Ovary (tissue), 9 donors: ENCODE results near the gene PLXNA4. TPM values are rescaled to one million over a fixed set of nuclear protein-coding genes. Genes with fewer than 3 reads are reported as not detected.

Experiments
- DNase-seq, 5 donors: peaks; one replicate each; pipeline ENCODE4 v3.0.0-alpha.2; 2019 to 2020
- H3K27ac ChIP-seq, 2 donors: fragments of 200-600 bp; one replicate each; pipeline versions ENCODE4 v1.5.1 to v1.8.0; 2019 to 2022
- H3K27me3 ChIP-seq: fragments of 200-600 bp; one replicate; pipeline ENCODE4 v1.8.0; 2022
- H3K36me3 ChIP-seq: fragments of 200-600 bp; sonication (generic); one replicate; pipeline ENCODE4 v1.5.1; 2019
- H3K4me1 ChIP-seq: one replicate; pipeline ENCODE4 v1.8.1; 2013; ENCODE audit warnings: mild to moderate bottlenecking, moderate library complexity; ENCODE audit not compliant: insufficient read depth
- H3K4me3 ChIP-seq: fragments of 200-600 bp; sonication (generic); one replicate; pipeline ENCODE4 v1.5.1; 2017
- H3K9me3 ChIP-seq, 2 donors: fragments of 200-600 bp in 1 of 2; sonication (generic) in 1 of 2; one replicate each; pipeline versions ENCODE4 v1.5.1 to v1.8.1; 2013 to 2019; ENCODE audit warnings: mild to moderate bottlenecking in 1 of 2, moderate library complexity in 1 of 2
- CTCF ChIP-seq, 3 donors: fragments of 450-650 bp in 2 of 3; fragments of 200-600 bp in 1 of 3; IDR thresholded peaks; one replicate each; pipeline versions ENCODE4 v1.5.1 to v1.8.0; 2016 to 2022; ENCODE audit warnings: antibody characterized with exemption in 3 of 3, mild to moderate bottlenecking in 1 of 3
- EP300 ChIP-seq: sonication (generic); formaldehyde crosslinking; IDR thresholded peaks from one replicate; pipeline ENCODE4 v1.6.1; 2017; ENCODE audit warnings: antibody characterized with exemption
- POLR2A ChIP-seq: fragments of 450-650 bp; IDR thresholded peaks from one replicate; pipeline ENCODE4 v1.6.1; 2017; ENCODE audit warnings: antibody characterized with exemption, mild to moderate bottlenecking, moderate library complexity
- WGBS, 3 donors: extraction: QIAGEN DNeasy Blood & Tissue Kit in 1 of 3; methylation state at CpG; one replicate each; pipeline versions ENCODE4 v1.1.5 to v1.1.7; 2013 to 2017; 5-methylcytosine and 5-hydroxymethylcytosine counted together
- intact Hi-C, 4 donors: fragments of 100-400 bp; cut with DNase I; formaldehyde crosslinking; loops; one replicate each; pipeline versions ENCODE4 v1.11.0 to v1.15.1; 2022 to 2023
- polyA plus RNA-seq, 2 donors: library from polyadenylated mRNA; stranded (reverse); fragments of 200-250 nt in 1 of 2; fragments of 350-450 nt in 1 of 2; fragmentation: Illumina TruSeq in 1 of 2; extraction: RNeasy Lipid Tissue Mini Kit (QIAGEN cat#74804) in 1 of 2; gene quantifications; one replicate each; pipeline ENCODE4 v1.2.3, GENCODE V29; 2013 to 2014
- total RNA-seq, 7 donors: library from RNA; depleted of rRNA in 2 of 7; stranded (reverse); fragments of >200 nt in 2 of 7; fragmentation: NEBNext Ultra II Directional in 3 of 7; extraction: Animal tissue kit (Norgen Biotek cat#: 25700) in 3 of 7; gene quantifications; one replicate each; pipeline versions ENCODE4 v1.1.0 to v1.2.4, GENCODE V29; 2016 to 2023
- donor health status: DM: no; HTN: no; CAD: no; lungs with moderate emphysema.
- donor health status: DM: no; HTN: no; CAD: no.
- donor health status: Bipolar disorder and iron deficiency.
- donor health status: DM: yes; HTN: yes; CAD: no.
- donor health status: DM: no; HTN: no; CAD: no.
- donor health status: DM: yes; HTN: yes; CAD: no.

Gene PLXNA4
- total and polyA plus RNA-seq, 9 donors = 5.1 to 39.9 (median 11.4) TPM

DNA sequence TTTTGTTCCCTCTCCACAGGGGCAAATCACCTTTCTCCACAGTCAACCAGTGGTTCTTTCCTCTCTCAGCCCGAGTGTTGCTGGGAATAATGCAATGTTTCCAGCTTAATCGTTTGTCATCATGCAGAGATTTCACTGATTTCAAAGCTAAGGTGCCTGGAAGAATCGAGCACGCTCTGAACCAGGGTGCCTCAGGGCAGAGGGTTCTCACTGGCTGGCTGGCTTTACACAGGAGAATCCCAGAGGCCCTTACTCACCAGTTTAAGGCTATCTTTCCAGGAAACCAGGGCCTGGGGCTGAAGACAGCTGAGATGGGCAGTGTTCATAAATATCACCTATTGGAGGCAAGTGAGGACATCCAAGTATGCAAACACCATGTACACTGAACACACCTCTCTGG lies 21.8 kb downstream of the PLXNA4 start:
- intact Hi-C loops = no loop called here
- Histone ChIP-seq H3K4me1 (no peaks in the 10 kb centered on the region), H3K4me3 (no peak overlapping the region), H3K27me3 (no peaks in the 10 kb centered on the region), H3K9me3 (peaks cover 0 to 8% of the 10 kb centered on the region in 2 donors), H3K36me3 (no peaks in the 10 kb centered on the region), H3K27ac (no peak overlapping the region)
- TF ChIP-seq EP300 (no peak), POLR2A (no peak), CTCF (IDR thresholded peaks at IDR 0.05) (no peak)
- DNase-seq = no peak
- 81 to 89% (median 84%) methylated on average over 4 of the region's 4 CpGs for WGBS, 3 donors

DNA sequence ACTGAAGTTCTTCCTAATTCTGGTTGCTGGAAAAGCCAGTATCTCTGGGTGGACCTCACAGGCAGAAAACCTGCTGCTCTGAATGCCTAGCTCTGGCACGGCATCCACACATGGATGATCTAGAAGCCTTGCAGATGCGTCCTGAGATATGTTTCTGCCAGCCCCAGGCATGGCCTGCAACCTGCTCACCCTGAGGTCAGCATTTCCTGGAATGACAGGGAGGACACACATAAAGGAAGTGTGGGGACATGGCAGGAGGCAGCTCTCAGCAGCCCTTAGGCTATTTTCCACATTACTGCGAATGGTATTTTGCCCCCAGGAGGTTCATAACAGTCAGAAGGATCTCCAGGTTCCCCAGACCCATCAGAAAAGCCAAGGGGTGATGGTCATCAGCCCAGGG lies 23.2 kb downstream of the PLXNA4 start:
- Histone ChIP-seq H3K27me3 (no peaks in the 10 kb centered on the region), H3K4me1 (no peaks in the 10 kb centered on the region), H3K9me3 (peaks cover 0 to 8% of the 10 kb centered on the region in 2 donors), H3K36me3 (no peaks in the 10 kb centered on the region), H3K4me3 (no peak overlapping the region), H3K27ac (no peak overlapping the region)
- no peak for TF ChIP-seq POLR2A
- no peak for TF ChIP-seq CTCF (IDR thresholded peaks at IDR 0.05)
- TF ChIP-seq EP300 = no peak
- intact Hi-C loops = no loop called here
- no peak for DNase-seq
- WGBS, 3 donors = 89 to 93% (median 91%) methylated on average over 3 of the region's 3 CpGs

DNA sequence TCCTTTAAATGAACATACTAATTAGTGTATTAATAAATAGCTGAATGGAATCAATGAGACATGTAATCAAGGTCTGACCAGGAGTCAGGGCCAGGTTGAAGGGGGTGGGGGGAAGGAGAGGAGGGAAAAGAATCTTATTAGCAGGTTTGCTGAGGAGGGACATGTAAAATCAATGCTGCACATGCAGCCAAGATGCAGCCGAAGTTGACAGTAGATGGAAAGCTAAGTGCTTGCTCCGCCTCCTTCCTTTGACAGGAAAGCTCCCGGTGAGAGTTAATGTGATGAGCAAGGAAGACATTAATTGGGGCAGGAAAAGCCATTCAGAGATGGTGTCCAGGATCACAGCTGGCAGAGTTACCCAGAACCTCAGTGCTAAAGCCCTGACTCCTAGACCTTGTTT lies 24.4 kb downstream of the PLXNA4 start:
- H3K27ac ChIP-seq = no peak overlapping the region
- H3K27me3 ChIP-seq = no peaks in the 10 kb centered on the region
- no peak for TF ChIP-seq CTCF (IDR thresholded peaks at IDR 0.05)
- TF ChIP-seq EP300 = no peak
- no peak for TF ChIP-seq POLR2A
- H3K4me1 ChIP-seq = no peaks in the 10 kb centered on the region
- H3K9me3 ChIP-seq = peaks cover 0 to 8% of the 10 kb centered on the region in 2 donors
- H3K36me3 ChIP-seq = no peaks in the 10 kb centered on the region
- no peak overlapping the region for H3K4me3 ChIP-seq
- DNase-seq = no peak
- WGBS, 3 donors = 65 to 71% (median 68%) methylated on average over 3 of the region's 3 CpGs
- intact Hi-C loops = no loop called here

DNA sequence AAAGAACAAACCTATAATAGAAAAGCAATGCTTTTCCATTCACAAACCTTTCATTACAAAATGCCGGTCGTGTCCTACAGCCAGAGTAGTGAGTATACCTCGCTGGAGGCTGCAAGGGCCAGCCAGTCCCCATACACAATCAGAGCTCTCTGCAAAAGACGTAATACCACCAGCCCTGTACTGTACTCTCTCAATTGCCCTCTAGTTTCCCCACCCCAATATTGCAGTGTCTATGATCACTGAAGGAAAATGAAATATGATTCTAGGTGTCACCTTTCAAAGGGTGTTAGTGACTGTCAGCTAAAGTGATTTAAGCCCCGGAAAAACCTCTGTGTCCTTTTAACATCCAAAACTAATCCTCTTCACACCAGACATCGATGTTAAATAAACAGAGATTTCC lies 24.8 kb downstream of the PLXNA4 start:
- Histone ChIP-seq H3K4me3 (no peak overlapping the region), H3K27ac (no peak overlapping the region), H3K4me1 (no peaks in the 10 kb centered on the region), H3K27me3 (no peaks in the 10 kb centered on the region), H3K9me3 (peaks cover 0 to 8% of the 10 kb centered on the region in 2 donors), H3K36me3 (no peaks in the 10 kb centered on the region)
- no peak for DNase-seq
- WGBS, 3 donors = 86 to 87% (median 87%) methylated on average over 6 of the region's 6 CpGs
- no peak for TF ChIP-seq CTCF (IDR thresholded peaks at IDR 0.05)
- TF ChIP-seq POLR2A = no peak
- TF ChIP-seq EP300 = no peak
- intact Hi-C loops = no loop called here
